ENCODE results near the gene RILPL1.

GRCh38 chr12:123531091-123531490 lies 2.4 kb downstream of the RILPL1 start:
- TF ChIP-seq EZH2 (IDR thresholded peaks at IDR 0.05; ENCODE audit: borderline replicate concordance, low read length), result no peak
- TF ChIP-seq CTCF (IDR thresholded peaks at IDR 0.05; ENCODE audit: low read length), result no peak
